GM12892 (cell line): ENCODE results near the gene WNK2.
"Not testable (repeated sequence)": the region's sequence is repeated elsewhere in the genome, so short reads cannot be mapped to it uniquely, and the experiment has no call there.

ENCODE experiments used
- DNase-seq: peaks from one replicate; pipeline ENCODE4 v3.0.0; 2011; ENCODE audit not compliant: insufficient read length
- FAIRE-seq: peaks from 2 replicates; lab custom pipeline; 2011; peaks lifted over from hg19 to GRCh38; lab: Jason Lieb, UNC
- POLR2A ChIP-seq: IDR thresholded peaks from 2 replicates; pipeline ENCODE4 v1.6.1; 2011; ENCODE audit warnings: low read depth, low read length, control low read depth
- POLR2AphosphoS5 ChIP-seq: IDR thresholded peaks from 2 replicates; pipeline ENCODE4 v1.6.1; 2011; ENCODE audit warnings: low read depth, low read length, control low read depth
- TAF1 ChIP-seq: IDR thresholded peaks from 2 replicates; pipeline ENCODE4 v1.6.1; 2011; ENCODE audit warnings: low read depth, mild to moderate bottlenecking, control low read depth, low read length, borderline replicate concordance

Gene WNK2

GRCh38 chr9:93354451-93354850, 170.5 kb downstream of the WNK2 start:
- no peak for TF ChIP-seq POLR2AphosphoS5
- TF ChIP-seq TAF1, result no peak
- no peak for TF ChIP-seq POLR2A
- FAIRE-seq (no peak), DNase-seq (no peak)

- no peak for TF ChIP-seq TAF1
- no peak for TF ChIP-seq POLR2A
- TF ChIP-seq POLR2AphosphoS5, result no peak
- no peak for DNase-seq
- no peak for FAIRE-seq
These were observed 171.9 kb downstream of the WNK2 start for GRCh38 chr9:93355827-93356226.

GRCh38 chr9:93357649-93358048, 173.7 kb downstream of the WNK2 start:
- FAIRE-seq (no peak), DNase-seq (no peak)
- TF ChIP-seq POLR2A (no peak), TAF1 (no peak), POLR2AphosphoS5 (no peak)

- FAIRE-seq, DNase-seq: not testable (repeated sequence)
These were observed 176.0 kb downstream of the WNK2 start for GRCh38 chr9:93359907-93360306.

- DNase-seq (no peak), FAIRE-seq (no peak)
- TF ChIP-seq POLR2A (no peak), TAF1 (no peak), POLR2AphosphoS5 (no peak)
These were observed 178.1 kb downstream of the WNK2 start for GRCh38 chr9:93361995-93362394.

GRCh38 chr9:93364734-93365426, 180.9 kb downstream of the WNK2 start:
- no peak for TF ChIP-seq TAF1
- TF ChIP-seq POLR2AphosphoS5, result no peak
- TF ChIP-seq POLR2A, result no peak
- FAIRE-seq, result no peak
- DNase-seq, result no peak

GRCh38 chr9:93365427-93366118, 181.6 kb downstream of the WNK2 start:
- FAIRE-seq, result no peak
- DNase-seq, result no peak

GRCh38 chr9:93366119-93366447, 182.1 kb downstream of the WNK2 start:
- FAIRE-seq, result no peak
- no peak for DNase-seq
- TF ChIP-seq POLR2AphosphoS5 (no peak), POLR2A (no peak), TAF1 (no peak)

More at GRCh38 chr9:93365427-93366118, 181.6 kb downstream of the WNK2 start:
- no peak for TF ChIP-seq POLR2A
- TF ChIP-seq TAF1, result no peak
- no peak for TF ChIP-seq POLR2AphosphoS5

- not testable (repeated sequence) for DNase-seq, FAIRE-seq
These were observed 182.5 kb downstream of the WNK2 start for GRCh38 chr9:93366486-93366885.

- DNase-seq (no peak), FAIRE-seq (no peak)
- TF ChIP-seq TAF1, result no peak
- no peak for TF ChIP-seq POLR2A
- no peak for TF ChIP-seq POLR2AphosphoS5
These were observed 184.5 kb downstream of the WNK2 start for GRCh38 chr9:93368437-93368836.

- TF ChIP-seq POLR2AphosphoS5 (no peak), POLR2A (no peak)
- no peak for FAIRE-seq
- no peak for DNase-seq
These were observed 185.7 kb downstream of the WNK2 start for GRCh38 chr9:93369686-93370085.
